ENCODE results near the gene PTPRD. TPM values are rescaled to one million over a fixed set of nuclear protein-coding genes. Genes with fewer than 3 reads are reported as not detected.

The PTPRD gene
- total RNA-seq, 2 experiments from 2014 or later: not detected

GRCh38 chr9:10112798-10113197 lies 500.0 kb downstream of the PTPRD start:
- intact Hi-C loops (cut with micrococcal nuclease): no loop called here
- CTCF ChIA-PET: no interaction called here
- peaks cover 4% of the 10 kb centered on the region for H3K9me3 Mint-ChIP-seq
- H3K4me1 Mint-ChIP-seq (ENCODE audit: low read depth): no peaks in the 10 kb centered on the region
- no peaks in the 10 kb centered on the region for H3K36me3 Mint-ChIP-seq (ENCODE audit: low read depth)
- H3K27me3 Mint-ChIP-seq (ENCODE audit: low read depth): no peaks in the 10 kb centered on the region
- H3K27ac Mint-ChIP-seq: no peak overlapping the region
- no peak for DNase-seq
- no peak overlapping the region for H3K4me3 Mint-ChIP-seq

- Mint-ChIP-seq H3K4me3 (no peak overlapping the region), H3K4me1 (ENCODE audit: low read depth) (no peaks in the 10 kb centered on the region), H3K36me3 (ENCODE audit: low read depth) (no peaks in the 10 kb centered on the region), H3K27me3 (ENCODE audit: low read depth) (no peaks in the 10 kb centered on the region), H3K27ac (no peak overlapping the region), H3K9me3 (peaks cover 4% of the 10 kb centered on the region)
- intact Hi-C loops (cut with micrococcal nuclease): no loop called here
- no peak for DNase-seq
- CTCF ChIA-PET: no interaction called here
These were observed 500.7 kb downstream of the PTPRD start for GRCh38 chr9:10112070-10112469.

GRCh38 chr9:10108815-10109214 lies 504.0 kb downstream of the PTPRD start:
- Mint-ChIP-seq H3K4me1 (ENCODE audit: low read depth) (no peaks in the 10 kb centered on the region), H3K27ac (no peak overlapping the region), H3K27me3 (ENCODE audit: low read depth) (no peaks in the 10 kb centered on the region), H3K36me3 (ENCODE audit: low read depth) (no peaks in the 10 kb centered on the region), H3K9me3 (peaks cover 2% of the 10 kb centered on the region), H3K4me3 (no peak overlapping the region)
- no peak for DNase-seq
- intact Hi-C loops (cut with micrococcal nuclease): no loop called here
- CTCF ChIA-PET: no interaction called here

- intact Hi-C loops (cut with micrococcal nuclease): no loop called here
- Mint-ChIP-seq H3K36me3 (ENCODE audit: low read depth) (no peaks in the 10 kb centered on the region), H3K9me3 (no peaks in the 10 kb centered on the region), H3K27ac (no peak overlapping the region), H3K4me1 (ENCODE audit: low read depth) (no peaks in the 10 kb centered on the region), H3K4me3 (no peak overlapping the region), H3K27me3 (ENCODE audit: low read depth) (no peaks in the 10 kb centered on the region)
- CTCF ChIA-PET: no interaction called here
- no peak for DNase-seq
These were observed 508.0 kb downstream of the PTPRD start for GRCh38 chr9:10104774-10105173.

- no peaks in the 10 kb centered on the region for H3K36me3 Mint-ChIP-seq (ENCODE audit: low read depth)
- no peaks in the 10 kb centered on the region for H3K4me1 Mint-ChIP-seq (ENCODE audit: low read depth)
- DNase-seq: no peak
- H3K4me3 Mint-ChIP-seq: no peak overlapping the region
- peaks cover 5% of the 10 kb centered on the region for H3K9me3 Mint-ChIP-seq
- CTCF ChIA-PET: no interaction called here
- intact Hi-C loops (cut with micrococcal nuclease): no loop called here
- H3K27me3 Mint-ChIP-seq (ENCODE audit: low read depth): no peaks in the 10 kb centered on the region
- no peak overlapping the region for H3K27ac Mint-ChIP-seq
These were observed 517.6 kb downstream of the PTPRD start for GRCh38 chr9:10095208-10095607.

- Mint-ChIP-seq H3K27me3 (ENCODE audit: low read depth) (no peaks in the 10 kb centered on the region), H3K4me1 (ENCODE audit: low read depth) (no peaks in the 10 kb centered on the region), H3K36me3 (ENCODE audit: low read depth) (no peaks in the 10 kb centered on the region), H3K4me3 (no peak overlapping the region), H3K9me3 (peaks cover 5% of the 10 kb centered on the region), H3K27ac (no peak overlapping the region)
- intact Hi-C loops (cut with micrococcal nuclease): no loop called here
- CTCF ChIA-PET: no interaction called here
- no peak for DNase-seq
These were observed 518.2 kb downstream of the PTPRD start for GRCh38 chr9:10094563-10094962.

GRCh38 chr9:10080012-10080411 lies 532.8 kb downstream of the PTPRD start:
- Mint-ChIP-seq H3K9me3 (peaks cover 6% of the 10 kb centered on the region), H3K36me3 (ENCODE audit: low read depth) (no peaks in the 10 kb centered on the region), H3K27me3 (ENCODE audit: low read depth) (no peaks in the 10 kb centered on the region), H3K27ac (no peak overlapping the region), H3K4me1 (ENCODE audit: low read depth) (no peaks in the 10 kb centered on the region), H3K4me3 (no peak overlapping the region)
- intact Hi-C loops (cut with micrococcal nuclease): no loop called here
- CTCF ChIA-PET: no interaction called here
- no peak for DNase-seq

GRCh38 chr9:10079284-10079964 lies 533.4 kb downstream of the PTPRD start:
- no peak for DNase-seq
- CTCF ChIA-PET: no interaction called here
- Mint-ChIP-seq H3K4me1 (ENCODE audit: low read depth) (no peaks in the 10 kb centered on the region), H3K27me3 (ENCODE audit: low read depth) (no peaks in the 10 kb centered on the region), H3K4me3 (no peak overlapping the region), H3K9me3 (peaks cover 6% of the 10 kb centered on the region), H3K36me3 (ENCODE audit: low read depth) (no peaks in the 10 kb centered on the region), H3K27ac (no peak overlapping the region)
- intact Hi-C loops (cut with micrococcal nuclease): no loop called here

GRCh38 chr9:10071579-10071978 lies 541.2 kb downstream of the PTPRD start:
- Mint-ChIP-seq H3K4me3 (no peak overlapping the region), H3K4me1 (ENCODE audit: low read depth) (no peaks in the 10 kb centered on the region)
- CTCF ChIA-PET: no interaction called here

GRCh38 chr9:10062629-10063395 lies 550.0 kb downstream of the PTPRD start:
- H3K27me3 Mint-ChIP-seq (ENCODE audit: low read depth): no peaks in the 10 kb centered on the region
- no peak for DNase-seq
- CTCF ChIA-PET: interaction anchor here (1.2 kb wide), 1 partner anchor 14 kb away, joined by 3 read pairs; no protein-coding TSS in a partner anchor
- no peaks in the 10 kb centered on the region for H3K36me3 Mint-ChIP-seq (ENCODE audit: low read depth)
- H3K27ac Mint-ChIP-seq: no peak overlapping the region
- no peaks in the 10 kb centered on the region for H3K9me3 Mint-ChIP-seq
- no peak overlapping the region for H3K4me3 Mint-ChIP-seq
- no peaks in the 10 kb centered on the region for H3K4me1 Mint-ChIP-seq (ENCODE audit: low read depth)
- intact Hi-C loops (cut with micrococcal nuclease): loop anchor here (5.0 kb wide), 1 partner anchor 204 kb away; no protein-coding TSS in a partner anchor

More at GRCh38 chr9:10071579-10071978, 541.2 kb downstream of the PTPRD start:
- H3K36me3 Mint-ChIP-seq (ENCODE audit: low read depth): no peaks in the 10 kb centered on the region
- no peaks in the 10 kb centered on the region for H3K27me3 Mint-ChIP-seq (ENCODE audit: low read depth)
- no peaks in the 10 kb centered on the region for H3K9me3 Mint-ChIP-seq
- intact Hi-C loops (cut with micrococcal nuclease): no loop called here
- no peak for DNase-seq
- H3K27ac Mint-ChIP-seq: no peak overlapping the region

- intact Hi-C loops (cut with micrococcal nuclease): no loop called here
- H3K27me3 Mint-ChIP-seq (ENCODE audit: low read depth): no peaks in the 10 kb centered on the region
- no peaks in the 10 kb centered on the region for H3K4me1 Mint-ChIP-seq (ENCODE audit: low read depth)
- no peak for DNase-seq
- H3K4me3 Mint-ChIP-seq: no peak overlapping the region
- H3K27ac Mint-ChIP-seq: no peak overlapping the region
- H3K36me3 Mint-ChIP-seq (ENCODE audit: low read depth): no peaks in the 10 kb centered on the region
- CTCF ChIA-PET: interaction anchor here (0.6 to 1.3 kb wide), 2 partner anchors 61 to 163 kb away, joined by 3 read pairs; no protein-coding TSS in a partner anchor
- no peaks in the 10 kb centered on the region for H3K9me3 Mint-ChIP-seq
These were observed 553.8 kb downstream of the PTPRD start for GRCh38 chr9:10059044-10059443.

- CTCF ChIA-PET: interaction anchor here (0.7 to 1.6 kb wide), 2 partner anchors 13 to 578 kb away, joined by 3 to 4 read pairs; no protein-coding TSS in a partner anchor
- Mint-ChIP-seq H3K4me1 (ENCODE audit: low read depth) (no peaks in the 10 kb centered on the region), H3K36me3 (ENCODE audit: low read depth) (no peaks in the 10 kb centered on the region), H3K27ac (no peak overlapping the region), H3K27me3 (ENCODE audit: low read depth) (no peaks in the 10 kb centered on the region), H3K4me3 (no peak overlapping the region), H3K9me3 (no peaks in the 10 kb centered on the region)
- no peak for DNase-seq
- intact Hi-C loops (cut with micrococcal nuclease): no loop called here
These were observed 556.9 kb downstream of the PTPRD start for GRCh38 chr9:10055886-10056395.

GRCh38 chr9:10054456-10054855 lies 558.3 kb downstream of the PTPRD start:
- H3K27me3 Mint-ChIP-seq (ENCODE audit: low read depth): no peaks in the 10 kb centered on the region
- H3K9me3 Mint-ChIP-seq: no peaks in the 10 kb centered on the region
- H3K4me3 Mint-ChIP-seq: no peak overlapping the region
- H3K27ac Mint-ChIP-seq: no peak overlapping the region
- DNase-seq: no peak
- H3K4me1 Mint-ChIP-seq (ENCODE audit: low read depth): no peaks in the 10 kb centered on the region
- no peaks in the 10 kb centered on the region for H3K36me3 Mint-ChIP-seq (ENCODE audit: low read depth)
- CTCF ChIA-PET: no interaction called here
- intact Hi-C loops (cut with micrococcal nuclease): no loop called here

All from activated naive CD4-positive, alpha-beta T cell treated with anti-CD3 and anti-CD28 coated beads for 36 hours (primary cell).